GM12878 (cell line): ENCODE data around the gene DHRS4. TPM values are rescaled to one million over a fixed set of nuclear protein-coding genes. Genes with fewer than 3 reads are reported as not detected.

Experiments
- ATAC-seq: fragments of 200-7000 bp; cut with Tn5 transposase; 3 replicates; pipeline ENCODE4 v1.9.1; 2020; ENCODE audit warnings: mild to moderate bottlenecking, moderate library complexity
- BruUV-seq: library from RNA; stranded (reverse); fragments of 400-500 nt; replicated peaks from 2 replicates; lab custom pipeline; 2021; lab: Mats Ljungman, UMichigan
- CTCF ChIA-PET: fragments of 300-600 bp; sonication (Branson Sonifier 250); formaldehyde crosslinking; extraction: SDS; loops from one replicate; lab custom pipeline; 2021; ENCODE audit warnings: inconsistent platforms; lab: Yijun Ruan, JAX
- POLR2A ChIA-PET: fragments of 350-600 bp; formaldehyde crosslinking; extraction: SDS; loops from one replicate; lab custom pipeline; 2021; ENCODE audit warnings: inconsistent platforms; lab: Charles Lee
- RAD21 ChIA-PET: fragments of 300-600 bp; sonication (Branson Sonifier 250); formaldehyde crosslinking; loops from one replicate; lab custom pipeline; 2023; ENCODE audit warnings: antibody characterized with exemption; ENCODE audit not compliant: unreplicated experiment; lab: Charles Lee
- SMC1A ChIA-PET: fragments of 300-600 bp; sonication (Branson Sonifier 250); formaldehyde crosslinking; loops from one replicate; lab custom pipeline; 2023; ENCODE audit not compliant: unreplicated experiment, uncharacterized antibody; lab: Charles Lee
- DNase-seq: peaks from one replicate; pipeline ENCODE4 v3.0.0-alpha.2; 2011; ENCODE audit warnings: low read depth, low spot score
- FAIRE-seq: peaks from 3 replicates; lab custom pipeline; 2011; peaks lifted over from hg19 to GRCh38; lab: Jason Lieb, UNC
- H2AFZ ChIP-seq: 2 replicates; pipeline ENCODE4 v1.6.0; 2011; ENCODE audit warnings: low read depth, low read length, control low read depth; ENCODE audit not compliant: control insufficient read depth
- H3K27ac ChIP-seq: 2 replicates; pipeline ENCODE4 v1.5.1; 2011; ENCODE audit warnings: control low read depth; ENCODE audit not compliant: control insufficient read depth, insufficient read depth
- H3K27me3 ChIP-seq, 2 experiments: replicated peaks in 1 of 2; 2 replicates each; pipeline versions ENCODE4 v1.6.0 to v1.6.1; 2011; ENCODE audit warnings: low read length in 1 of 2; ENCODE audit not compliant: control insufficient read depth in 2 of 2, insufficient read depth in 2 of 2
- H3K36me3 ChIP-seq, 2 experiments: 2 replicates each; pipeline ENCODE4 v1.5.1; 2011; ENCODE audit warnings: low read length in 1 of 2; ENCODE audit not compliant: control insufficient read depth in 2 of 2, insufficient read depth in 2 of 2
- H3K4me1 ChIP-seq: 2 replicates; pipeline ENCODE4 v1.6.1; 2011; ENCODE audit warnings: mild to moderate bottlenecking, low read length, moderate library complexity, mixed read lengths; ENCODE audit not compliant: control insufficient read depth, insufficient read depth
- H3K4me2 ChIP-seq: 2 replicates; pipeline ENCODE4 v1.6.0; 2011; ENCODE audit warnings: control low read depth; ENCODE audit not compliant: control insufficient read depth, insufficient read depth
- H3K4me3 ChIP-seq: fragments of 200-600 bp; sonication (generic); 2 replicates; pipeline ENCODE4 v1.5.1; 2016
- H3K79me2 ChIP-seq: 2 replicates; pipeline ENCODE4 v1.6.0; 2011; ENCODE audit warnings: low read length; ENCODE audit not compliant: control insufficient read depth, insufficient read depth
- H3K9ac ChIP-seq: 2 replicates; pipeline ENCODE4 v1.8.0; 2011; ENCODE audit warnings: low read length, control low read depth, mixed read lengths; ENCODE audit not compliant: control insufficient read depth, insufficient read depth
- H3K9me3 ChIP-seq: replicated peaks from 3 replicates; pipeline ENCODE4 v1.5.1; 2011; ENCODE audit warnings: mild to moderate bottlenecking, low read length; ENCODE audit not compliant: control insufficient read depth, insufficient read depth
- H4K20me1 ChIP-seq: 2 replicates; pipeline ENCODE4 v1.6.0; 2011; ENCODE audit not compliant: control insufficient read depth, insufficient read depth
- CHD1 ChIP-seq: IDR thresholded peaks from 2 replicates; pipeline ENCODE4 v1.6.1; 2012; ENCODE audit warnings: low read depth, low read length, improper control_type of control experiment
- MYC ChIP-seq: IDR thresholded peaks from 2 replicates; pipeline ENCODE4 v1.6.1; 2011; ENCODE audit warnings: mild to moderate bottlenecking, low read length, moderate library complexity, inconsistent platforms; ENCODE audit not compliant: insufficient read depth, insufficient replicate concordance, insufficient read length, severe bottlenecking
- PAX8 ChIP-seq: fragments of 450-650 bp; IDR thresholded peaks from 2 replicates; pipeline ENCODE4 v1.6.1; 2017; ENCODE audit warnings: mild to moderate bottlenecking, moderate library complexity
- RB1 ChIP-seq: fragments of 450-650 bp; formaldehyde crosslinking; IDR thresholded peaks from 2 replicates; pipeline ENCODE4 v1.6.1; 2017; ENCODE audit warnings: mild to moderate bottlenecking, borderline replicate concordance
- STAT1 ChIP-seq: fragments of 450-650 bp; conservative IDR thresholded peaks from 2 replicates; pipeline ENCODE4 v1.6.1; 2014; ENCODE audit warnings: antibody characterized with exemption, mild to moderate bottlenecking
- STAT3 ChIP-seq: IDR thresholded peaks from 2 replicates; pipeline ENCODE4 v1.6.1; 2011; ENCODE audit warnings: low read depth, low read length, improper control_type of control experiment
- TAF1 ChIP-seq: IDR thresholded peaks from 2 replicates; pipeline ENCODE4 v1.6.1; 2011; ENCODE audit warnings: mild to moderate bottlenecking, low read depth, low read length, borderline replicate concordance
- TBL1XR1 ChIP-seq: IDR thresholded peaks from 2 replicates; pipeline ENCODE4 v1.6.1; 2012; ENCODE audit warnings: low read depth, low read length, improper control_type of control experiment
- TCF3 ChIP-seq: IDR thresholded peaks from 2 replicates; pipeline ENCODE4 v1.6.1; 2012; ENCODE audit warnings: low read depth, mild to moderate bottlenecking, low read length, borderline replicate concordance; ENCODE audit not compliant: insufficient read depth
- YY1 ChIP-seq: IDR thresholded peaks from 2 replicates; pipeline ENCODE4 v1.6.1; 2011; ENCODE audit warnings: low read depth, mild to moderate bottlenecking, low read length
- ZNF24 ChIP-seq: fragments of 450-650 bp; IDR thresholded peaks from 2 replicates; pipeline ENCODE4 v1.6.1; 2017; ENCODE audit warnings: antibody characterized with exemption, mild to moderate bottlenecking
- WGBS: methylation state at CpG from one replicate; pipeline ENCODE4 v1.1.6; 2016; ENCODE audit warnings: low lambda C conversion rate; ENCODE audit not compliant: insufficient replicate concordance, insufficient coverage; ENCODE audit errors: missing lambda C conversion rate; 5-methylcytosine and 5-hydroxymethylcytosine counted together
- in situ Hi-C: fragments of 300-500 bp; cut with MboI; formaldehyde crosslinking; loops from 9 replicates; pipeline ENCODE4 v1.14.3; 2018; ENCODE audit warnings: mixed read lengths
- intact Hi-C: fragments of 100-400 bp; cut with micrococcal nuclease; formaldehyde crosslinking; loops from one replicate; pipeline ENCODE4 v1.14.2; 2022; ENCODE audit not compliant: unreplicated experiment
- polyA plus RNA-seq, 11 experiments: library from polyadenylated mRNA; depleted of rRNA in 4 of 11; unstranded in 6 of 11; stranded (reverse) in 5 of 11; fragments of >200 nt; fragmentation: Nextera tagmentation in 4 of 11; fragmentation: Illumina TruSeq in 1 of 11; extraction: Ambion mirVana in 4 of 11; extraction: Trizol in 1 of 11; gene quantifications; 1 replicate in 1 of 11; 2 replicates in 10 of 11; pipeline versions ENCODE4 v1.2.1 to v1.2.3, GENCODE V29; 2011 to 2016; ENCODE audit warnings: inconsistent platforms in 2 of 11, missing spikeins in 2 of 11, low read depth in 1 of 11
- total RNA-seq, 4 experiments: library from RNA; depleted of rRNA in 3 of 4; stranded (reverse); fragments of >200 nt in 3 of 4; fragmentation: Illumina TruSeq in 1 of 4; extraction: Trizol in 1 of 4; gene quantifications; 2 replicates each; pipeline versions ENCODE4 v1.2.1 to v1.2.3, GENCODE V29; 2013 to 2021
- TF ChIP-seq, protein P1 (sequence below): fragments of 450-650 bp; IDR thresholded peaks from 2 replicates; pipeline ENCODE4 v1.6.1; 2017; ENCODE audit warnings: mild to moderate bottlenecking, moderate library complexity
- TF ChIP-seq, protein P2 (sequence below): fragments of 450-650 bp; IDR thresholded peaks from 2 replicates; pipeline ENCODE4 v1.6.1; 2017; ENCODE audit warnings: mild to moderate bottlenecking, moderate library complexity
- TF ChIP-seq, protein P3 (sequence below): fragments of 450-650 bp; IDR thresholded peaks from 2 replicates; pipeline ENCODE4 v1.6.1; 2017; ENCODE audit warnings: mild to moderate bottlenecking

Gene DHRS4
- total and polyA plus RNA-seq, 10 of the 15 experiments (the other 5 are each of a cell fraction or from before 2014, with no cell fraction given) = 2.4 to 38.1 (median 22.2) TPM

DNA sequence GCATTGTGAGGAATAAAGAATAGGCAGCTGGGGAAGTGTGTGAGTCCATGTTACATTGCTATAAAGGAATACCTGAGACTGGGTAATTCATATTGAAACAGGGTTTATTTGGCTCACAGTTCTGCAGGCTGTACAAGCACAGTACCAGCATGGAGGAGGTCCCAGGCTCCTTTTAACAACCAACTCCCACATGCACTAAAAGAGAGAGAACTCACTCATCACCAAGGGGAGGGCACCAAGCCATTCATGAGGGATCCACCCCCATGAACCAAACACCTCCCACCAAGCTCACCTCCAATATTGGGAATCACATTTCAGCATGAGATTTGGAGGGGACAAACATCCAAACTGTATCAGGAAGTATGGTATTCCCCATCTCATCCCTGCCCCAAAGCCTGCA is 11.9 kb upstream of the DHRS4 start (continued):
- TF ChIP-seq, protein P1, sequence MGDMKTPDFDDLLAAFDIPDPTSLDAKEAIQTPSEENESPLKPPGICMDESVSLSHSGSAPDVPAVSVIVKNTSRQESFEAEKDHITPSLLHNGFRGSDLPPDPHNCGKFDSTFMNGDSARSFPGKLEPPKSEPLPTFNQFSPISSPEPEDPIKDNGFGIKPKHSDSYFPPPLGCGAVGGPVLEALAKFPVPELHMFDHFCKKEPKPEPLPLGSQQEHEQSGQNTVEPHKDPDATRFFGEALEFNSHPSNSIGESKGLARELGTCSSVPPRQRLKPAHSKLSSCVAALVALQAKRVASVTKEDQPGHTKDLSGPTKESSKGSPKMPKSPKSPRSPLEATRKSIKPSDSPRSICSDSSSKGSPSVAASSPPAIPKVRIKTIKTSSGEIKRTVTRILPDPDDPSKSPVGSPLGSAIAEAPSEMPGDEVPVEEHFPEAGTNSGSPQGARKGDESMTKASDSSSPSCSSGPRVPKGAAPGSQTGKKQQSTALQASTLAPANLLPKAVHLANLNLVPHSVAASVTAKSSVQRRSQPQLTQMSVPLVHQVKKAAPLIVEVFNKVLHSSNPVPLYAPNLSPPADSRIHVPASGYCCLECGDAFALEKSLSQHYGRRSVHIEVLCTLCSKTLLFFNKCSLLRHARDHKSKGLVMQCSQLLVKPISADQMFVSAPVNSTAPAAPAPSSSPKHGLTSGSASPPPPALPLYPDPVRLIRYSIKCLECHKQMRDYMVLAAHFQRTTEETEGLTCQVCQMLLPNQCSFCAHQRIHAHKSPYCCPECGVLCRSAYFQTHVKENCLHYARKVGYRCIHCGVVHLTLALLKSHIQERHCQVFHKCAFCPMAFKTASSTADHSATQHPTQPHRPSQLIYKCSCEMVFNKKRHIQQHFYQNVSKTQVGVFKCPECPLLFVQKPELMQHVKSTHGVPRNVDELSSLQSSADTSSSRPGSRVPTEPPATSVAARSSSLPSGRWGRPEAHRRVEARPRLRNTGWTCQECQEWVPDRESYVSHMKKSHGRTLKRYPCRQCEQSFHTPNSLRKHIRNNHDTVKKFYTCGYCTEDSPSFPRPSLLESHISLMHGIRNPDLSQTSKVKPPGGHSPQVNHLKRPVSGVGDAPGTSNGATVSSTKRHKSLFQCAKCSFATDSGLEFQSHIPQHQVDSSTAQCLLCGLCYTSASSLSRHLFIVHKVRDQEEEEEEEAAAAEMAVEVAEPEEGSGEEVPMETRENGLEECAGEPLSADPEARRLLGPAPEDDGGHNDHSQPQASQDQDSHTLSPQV = no peak
- TF ChIP-seq YY1 (no peak), TCF3 (no peak)

DNA sequence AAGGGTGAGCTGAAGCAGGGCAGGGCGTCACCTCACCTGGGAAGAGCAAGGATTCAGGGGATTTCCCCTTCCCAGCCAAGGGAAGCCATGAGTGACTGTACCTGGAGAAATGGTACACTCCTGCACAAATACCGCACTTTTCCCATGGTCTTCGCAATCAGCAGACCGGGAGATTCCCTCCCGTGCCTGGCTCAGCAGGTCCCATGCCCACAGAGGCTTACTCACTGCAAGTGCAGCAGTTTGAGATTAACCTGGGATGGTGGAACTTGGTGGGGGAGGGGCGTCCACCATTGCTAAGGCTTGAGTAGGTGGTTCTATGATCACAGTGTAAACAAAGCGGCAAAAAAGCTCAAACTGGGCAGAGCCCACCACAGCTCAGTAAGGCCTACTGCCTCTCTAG is 11.0 kb upstream of the DHRS4 start:
- Histone ChIP-seq H4K20me1 (no peaks in the 10 kb centered on the region), H2AFZ (no peak overlapping the region), H3K79me2 (no peaks in the 10 kb centered on the region), H3K27ac (no peak overlapping the region), H3K9me3 (no peaks in the 10 kb centered on the region; the same call in 2 of the 3 replicates), H3K36me3 (no peaks in the 10 kb centered on the region), H3K4me2 (no peak overlapping the region), H3K9ac (no peak overlapping the region), H3K4me3 (no peak overlapping the region), H3K27me3 (no peaks in the 10 kb centered on the region), H3K4me1 (no peaks in the 10 kb centered on the region)
- FAIRE-seq (no peak), ATAC-seq (no peak), DNase-seq (no peak)
- no TSS peak for BruUV-seq
- WGBS = 84% methylated on average over 7 of the region's 7 CpGs
- RAD21 ChIA-PET = no interaction called here
- POLR2A ChIA-PET = no interaction called here
- in situ Hi-C loops = no loop called here
- CTCF ChIA-PET = interaction anchor here (0.9 kb wide), 1 partner anchor 10 kb away, joined by 3 read pairs; no protein-coding TSS in a partner anchor
- SMC1A ChIA-PET = no interaction called here
- intact Hi-C loops = no loop called here
- TF ChIP-seq MYC (no peak), ZNF24 (no peak), TBL1XR1 (no peak), TAF1 (no peak), CHD1 (no peak), STAT3 (no peak), RB1 (no peak), PAX8 (no peak), STAT1 (no peak)
- TF ChIP-seq, protein P2, sequence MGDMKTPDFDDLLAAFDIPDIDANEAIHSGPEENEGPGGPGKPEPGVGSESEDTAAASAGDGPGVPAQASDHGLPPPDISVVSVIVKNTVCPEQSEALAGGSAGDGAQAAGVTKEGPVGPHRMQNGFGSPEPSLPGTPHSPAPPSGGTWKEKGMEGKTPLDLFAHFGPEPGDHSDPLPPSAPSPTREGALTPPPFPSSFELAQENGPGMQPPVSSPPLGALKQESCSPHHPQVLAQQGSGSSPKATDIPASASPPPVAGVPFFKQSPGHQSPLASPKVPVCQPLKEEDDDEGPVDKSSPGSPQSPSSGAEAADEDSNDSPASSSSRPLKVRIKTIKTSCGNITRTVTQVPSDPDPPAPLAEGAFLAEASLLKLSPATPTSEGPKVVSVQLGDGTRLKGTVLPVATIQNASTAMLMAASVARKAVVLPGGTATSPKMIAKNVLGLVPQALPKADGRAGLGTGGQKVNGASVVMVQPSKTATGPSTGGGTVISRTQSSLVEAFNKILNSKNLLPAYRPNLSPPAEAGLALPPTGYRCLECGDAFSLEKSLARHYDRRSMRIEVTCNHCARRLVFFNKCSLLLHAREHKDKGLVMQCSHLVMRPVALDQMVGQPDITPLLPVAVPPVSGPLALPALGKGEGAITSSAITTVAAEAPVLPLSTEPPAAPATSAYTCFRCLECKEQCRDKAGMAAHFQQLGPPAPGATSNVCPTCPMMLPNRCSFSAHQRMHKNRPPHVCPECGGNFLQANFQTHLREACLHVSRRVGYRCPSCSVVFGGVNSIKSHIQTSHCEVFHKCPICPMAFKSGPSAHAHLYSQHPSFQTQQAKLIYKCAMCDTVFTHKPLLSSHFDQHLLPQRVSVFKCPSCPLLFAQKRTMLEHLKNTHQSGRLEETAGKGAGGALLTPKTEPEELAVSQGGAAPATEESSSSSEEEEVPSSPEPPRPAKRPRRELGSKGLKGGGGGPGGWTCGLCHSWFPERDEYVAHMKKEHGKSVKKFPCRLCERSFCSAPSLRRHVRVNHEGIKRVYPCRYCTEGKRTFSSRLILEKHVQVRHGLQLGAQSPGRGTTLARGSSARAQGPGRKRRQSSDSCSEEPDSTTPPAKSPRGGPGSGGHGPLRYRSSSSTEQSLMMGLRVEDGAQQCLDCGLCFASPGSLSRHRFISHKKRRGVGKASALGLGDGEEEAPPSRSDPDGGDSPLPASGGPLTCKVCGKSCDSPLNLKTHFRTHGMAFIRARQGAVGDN = no peak
- TF ChIP-seq, protein P3, sequence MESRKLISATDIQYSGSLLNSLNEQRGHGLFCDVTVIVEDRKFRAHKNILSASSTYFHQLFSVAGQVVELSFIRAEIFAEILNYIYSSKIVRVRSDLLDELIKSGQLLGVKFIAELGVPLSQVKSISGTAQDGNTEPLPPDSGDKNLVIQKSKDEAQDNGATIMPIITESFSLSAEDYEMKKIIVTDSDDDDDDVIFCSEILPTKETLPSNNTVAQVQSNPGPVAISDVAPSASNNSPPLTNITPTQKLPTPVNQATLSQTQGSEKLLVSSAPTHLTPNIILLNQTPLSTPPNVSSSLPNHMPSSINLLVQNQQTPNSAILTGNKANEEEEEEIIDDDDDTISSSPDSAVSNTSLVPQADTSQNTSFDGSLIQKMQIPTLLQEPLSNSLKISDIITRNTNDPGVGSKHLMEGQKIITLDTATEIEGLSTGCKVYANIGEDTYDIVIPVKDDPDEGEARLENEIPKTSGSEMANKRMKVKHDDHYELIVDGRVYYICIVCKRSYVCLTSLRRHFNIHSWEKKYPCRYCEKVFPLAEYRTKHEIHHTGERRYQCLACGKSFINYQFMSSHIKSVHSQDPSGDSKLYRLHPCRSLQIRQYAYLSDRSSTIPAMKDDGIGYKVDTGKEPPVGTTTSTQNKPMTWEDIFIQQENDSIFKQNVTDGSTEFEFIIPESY = no peak
